SK-N-SH (cell line): ENCODE results near the gene PCGF3.

Experiments
- EZH2phosphoT487 ChIP-seq: fragments of 200-600 bp; sonication (generic); IDR thresholded peaks from 2 replicates; pipeline ENCODE4 v1.6.1; 2017; ENCODE audit warnings: low read depth, mixed run types, mild to moderate bottlenecking, antibody characterized with exemption, moderate library complexity, borderline replicate concordance
- GABPA ChIP-seq: IDR thresholded peaks from 2 replicates; pipeline ENCODE4 v1.4.0; 2012; ENCODE audit warnings: low read depth, mild to moderate bottlenecking
- JUND ChIP-seq: IDR thresholded peaks from 2 replicates; pipeline ENCODE4 v1.4.0; 2012
- NFIC ChIP-seq: IDR thresholded peaks from 2 replicates; pipeline ENCODE4 v1.4.0; 2012; ENCODE audit warnings: borderline replicate concordance
- POLR2AphosphoS5 ChIP-seq: IDR thresholded peaks from 2 replicates; pipeline ENCODE4 v1.6.1; 2012; ENCODE audit warnings: low read depth, low read length
- RAD21 ChIP-seq: IDR thresholded peaks from 2 replicates; pipeline ENCODE4 v1.6.1; 2012; ENCODE audit warnings: mild to moderate bottlenecking, low read length
- RFX5 ChIP-seq: IDR thresholded peaks from 2 replicates; pipeline ENCODE4 v1.6.1; 2012; ENCODE audit warnings: mild to moderate bottlenecking, improper control_type of control experiment, low read length
- SMC3 ChIP-seq: IDR thresholded peaks from 2 replicates; pipeline ENCODE4 v1.6.1; 2012; ENCODE audit warnings: low read depth, low read length, improper control_type of control experiment
- TAF1 ChIP-seq: IDR thresholded peaks from 2 replicates; pipeline ENCODE4 v1.6.1; 2012; ENCODE audit warnings: low read depth, mild to moderate bottlenecking, low read length, moderate library complexity, borderline replicate concordance
- TEAD4 ChIP-seq: IDR thresholded peaks from 2 replicates; pipeline ENCODE4 v1.4.0; 2012; ENCODE audit warnings: mild to moderate bottlenecking, borderline replicate concordance; ENCODE audit not compliant: insufficient read depth
- USF1 ChIP-seq: IDR thresholded peaks from 2 replicates; pipeline ENCODE4 v1.4.0; 2012; ENCODE audit warnings: low read depth, borderline replicate concordance
- YY1 ChIP-seq: IDR thresholded peaks from 2 replicates; pipeline ENCODE4 v1.4.0; 2012; ENCODE audit warnings: low read depth, mild to moderate bottlenecking
- TF ChIP-seq, protein P1 (sequence below): fragments of 200-600 bp; sonication (generic); IDR thresholded peaks from 2 replicates; pipeline ENCODE4 v1.6.1; 2017; ENCODE audit warnings: antibody characterized with exemption, mild to moderate bottlenecking, moderate library complexity
- TF ChIP-seq, protein P2 (sequence below): IDR thresholded peaks from 2 replicates; pipeline ENCODE4 v1.4.0; 2012; ENCODE audit warnings: low read depth

DNA sequence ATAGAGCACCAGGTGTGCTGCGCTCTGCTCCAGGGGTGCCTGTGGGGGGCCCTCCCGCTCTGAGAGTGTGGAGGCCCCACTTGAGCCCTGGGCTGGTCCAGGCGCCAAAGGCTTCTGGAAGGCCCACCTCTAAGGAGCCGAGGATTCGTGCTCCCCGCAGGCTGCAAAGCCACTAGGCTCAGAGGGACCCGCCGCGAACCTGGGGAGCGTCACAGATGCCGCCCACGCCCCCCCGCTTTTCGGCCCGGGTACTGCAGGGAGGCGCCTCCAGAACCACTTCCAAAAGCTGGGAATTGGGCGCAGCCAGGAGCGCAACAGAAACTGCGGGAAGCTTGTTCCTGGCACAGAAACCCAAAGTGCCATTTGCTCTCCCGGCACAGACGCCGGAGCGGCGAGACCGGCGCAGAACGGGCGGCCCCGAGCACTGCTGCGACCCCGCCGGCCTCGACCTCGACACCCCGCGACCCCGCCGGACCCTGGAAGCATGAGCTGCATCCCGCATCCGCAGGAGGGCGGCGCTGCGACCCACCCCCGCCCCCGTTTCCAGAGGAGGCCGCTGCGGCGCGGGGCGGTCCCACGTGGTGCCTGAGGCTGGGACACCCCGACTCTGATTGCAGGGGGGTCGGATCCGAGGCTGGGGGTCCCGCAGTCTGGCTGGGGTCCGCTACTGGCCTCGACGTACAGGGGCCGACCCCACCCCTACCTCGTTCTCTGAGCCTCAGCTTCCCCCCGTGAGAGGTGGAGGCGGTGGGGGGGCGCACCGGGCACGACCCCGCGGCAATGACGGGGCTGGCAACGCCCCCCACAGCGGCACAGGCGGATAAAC is 89.5 kb downstream of the PCGF3 start:
- TF ChIP-seq, protein P1, sequence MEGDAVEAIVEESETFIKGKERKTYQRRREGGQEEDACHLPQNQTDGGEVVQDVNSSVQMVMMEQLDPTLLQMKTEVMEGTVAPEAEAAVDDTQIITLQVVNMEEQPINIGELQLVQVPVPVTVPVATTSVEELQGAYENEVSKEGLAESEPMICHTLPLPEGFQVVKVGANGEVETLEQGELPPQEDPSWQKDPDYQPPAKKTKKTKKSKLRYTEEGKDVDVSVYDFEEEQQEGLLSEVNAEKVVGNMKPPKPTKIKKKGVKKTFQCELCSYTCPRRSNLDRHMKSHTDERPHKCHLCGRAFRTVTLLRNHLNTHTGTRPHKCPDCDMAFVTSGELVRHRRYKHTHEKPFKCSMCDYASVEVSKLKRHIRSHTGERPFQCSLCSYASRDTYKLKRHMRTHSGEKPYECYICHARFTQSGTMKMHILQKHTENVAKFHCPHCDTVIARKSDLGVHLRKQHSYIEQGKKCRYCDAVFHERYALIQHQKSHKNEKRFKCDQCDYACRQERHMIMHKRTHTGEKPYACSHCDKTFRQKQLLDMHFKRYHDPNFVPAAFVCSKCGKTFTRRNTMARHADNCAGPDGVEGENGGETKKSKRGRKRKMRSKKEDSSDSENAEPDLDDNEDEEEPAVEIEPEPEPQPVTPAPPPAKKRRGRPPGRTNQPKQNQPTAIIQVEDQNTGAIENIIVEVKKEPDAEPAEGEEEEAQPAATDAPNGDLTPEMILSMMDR = no peak
- TF ChIP-seq USF1 = no peak
- TF ChIP-seq YY1 = no peak
- no peak for TF ChIP-seq JUND
- TF ChIP-seq TAF1 = no peak
- TF ChIP-seq POLR2AphosphoS5 = no peak
- no peak for TF ChIP-seq TEAD4
- TF ChIP-seq EZH2phosphoT487 = no peak
- TF ChIP-seq SMC3 = no peak
- TF ChIP-seq RAD21 = no peak
- no peak for TF ChIP-seq NFIC
- no peak for TF ChIP-seq RFX5
- TF ChIP-seq GABPA = no peak
- TF ChIP-seq, protein P2, sequence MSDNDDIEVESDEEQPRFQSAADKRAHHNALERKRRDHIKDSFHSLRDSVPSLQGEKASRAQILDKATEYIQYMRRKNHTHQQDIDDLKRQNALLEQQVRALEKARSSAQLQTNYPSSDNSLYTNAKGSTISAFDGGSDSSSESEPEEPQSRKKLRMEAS = no peak
